OCI-LY1 (cell line): ENCODE results near the gene KLHL9.

Source experiments
- H2AFZ ChIP-seq: fragments of 200-600 bp; sonication (generic), shearing (Covaris generic); 2 replicates; pipeline ENCODE4 v1.6.0; 2014; ENCODE audit warnings: antibody characterized with exemption, mild to moderate bottlenecking, low read length
- H3F3A ChIP-seq: fragments of 200-600 bp; sonication (generic), shearing (Covaris generic); 2 replicates; pipeline ENCODE4 v1.6.0; 2014; ENCODE audit warnings: mild to moderate bottlenecking, antibody characterized with exemption, low read length, moderate library complexity; ENCODE audit not compliant: insufficient read depth
- H3K27ac ChIP-seq: fragments of 200-600 bp; sonication (generic); 2 replicates; pipeline ENCODE4 v1.5.1; 2014; ENCODE audit warnings: low read length, mixed run types, mild to moderate bottlenecking, low read depth; ENCODE audit not compliant: poor library complexity, severe bottlenecking
- H3K27me3 ChIP-seq: fragments of 200-600 bp; sonication (generic); 2 replicates; pipeline ENCODE4 v1.6.0; 2014; ENCODE audit warnings: antibody characterized with exemption, mild to moderate bottlenecking, low read length, moderate library complexity; ENCODE audit not compliant: insufficient read depth
- H3K36me3 ChIP-seq: fragments of 200-600 bp; sonication (generic); 2 replicates; pipeline ENCODE4 v1.6.1; 2014; ENCODE audit warnings: mild to moderate bottlenecking, antibody characterized with exemption, low read length, moderate library complexity, mixed read lengths; ENCODE audit not compliant: insufficient read depth
- H3K4me1 ChIP-seq: fragments of 200-600 bp; sonication (generic); 2 replicates; pipeline ENCODE4 v1.5.1; 2014; ENCODE audit warnings: mild to moderate bottlenecking, low read length, moderate library complexity; ENCODE audit not compliant: insufficient read depth, severe bottlenecking
- H3K4me2 ChIP-seq: fragments of 200-600 bp; sonication (generic), shearing (Covaris generic); 2 replicates; pipeline ENCODE4 v1.6.1; 2014; ENCODE audit warnings: low read length
- H3K4me3 ChIP-seq: fragments of 200-600 bp; sonication (generic); 2 replicates; pipeline ENCODE4 v1.5.1; 2014; ENCODE audit warnings: low read length, low read depth, mild to moderate bottlenecking, mixed read lengths; ENCODE audit not compliant: poor library complexity, severe bottlenecking
- H3K79me2 ChIP-seq: fragments of 200-600 bp; shearing (Covaris generic); 2 replicates; pipeline ENCODE4 v1.6.1; 2016; ENCODE audit warnings: mixed run types, low read length, mixed read lengths; ENCODE audit not compliant: insufficient read depth
- H3K9ac ChIP-seq: fragments of 200-600 bp; sonication (generic), shearing (Covaris generic); 2 replicates; pipeline ENCODE4 v1.6.1; 2014; ENCODE audit warnings: mild to moderate bottlenecking, low read length, mixed read lengths
- H3K9me2 ChIP-seq: fragments of 200-600 bp; sonication (generic), shearing (Covaris generic); 2 replicates; pipeline ENCODE4 v1.6.1; 2014; ENCODE audit warnings: low read depth, mild to moderate bottlenecking, low read length, mixed read lengths
- H3K9me3 ChIP-seq: fragments of 200-600 bp; shearing (Covaris generic); 2 replicates; pipeline ENCODE4 v1.6.1; 2014; ENCODE audit warnings: low read length, mixed read lengths
- H4K20me1 ChIP-seq: fragments of 200-600 bp; sonication (generic), shearing (Covaris generic); 2 replicates; pipeline ENCODE4 v1.6.0; 2016; ENCODE audit warnings: mild to moderate bottlenecking, low read length; ENCODE audit not compliant: insufficient read depth
- CTCF ChIP-seq: fragments of 200-600 bp; sonication (generic), shearing (Covaris generic); IDR thresholded peaks from 2 replicates; pipeline ENCODE4 v1.5.1; 2017; ENCODE audit warnings: mild to moderate bottlenecking, antibody characterized with exemption, low read length, moderate library complexity, mixed read lengths
- EZH2 ChIP-seq: fragments of 200-600 bp; sonication (generic), shearing (Covaris generic); IDR thresholded peaks from 2 replicates; pipeline ENCODE4 v1.8.0; 2017; ENCODE audit warnings: borderline replicate concordance, mixed run types, mild to moderate bottlenecking, antibody characterized with exemption, low read length, moderate library complexity, mixed read lengths

KLHL9 gene

GRCh38 chr9:21281275-21281674 lies 53.9 kb downstream of the KLHL9 start:
- Histone ChIP-seq H3K79me2 (no peaks in the 10 kb centered on the region), H3K27ac (no peak overlapping the region), H3K4me3 (no peak overlapping the region), H3K4me1 (no peaks in the 10 kb centered on the region), H3K9me3 (no peaks in the 10 kb centered on the region), H3K9ac (no peak overlapping the region), H3K27me3 (no peaks in the 10 kb centered on the region), H3K36me3 (no peaks in the 10 kb centered on the region), H2AFZ (no peak overlapping the region), H3K9me2 (no peaks in the 10 kb centered on the region), H3F3A (no peaks in the 10 kb centered on the region), H4K20me1 (no peaks in the 10 kb centered on the region), H3K4me2 (no peak overlapping the region)
- TF ChIP-seq EZH2 (no peak), CTCF (no peak)
